ENCODE results near the gene GP1BB. TPM values are rescaled to one million over a fixed set of nuclear protein-coding genes. Genes with fewer than 3 reads are reported as not detected.
"Not testable (repeated sequence)": the region's sequence is repeated elsewhere in the genome, so short reads cannot be mapped to it uniquely, and the experiment has no call there.

The GP1BB gene
- 2.1 and 20.1 TPM in 2 replicates for total RNA-seq (ENCODE audit: low replicate concordance)

- no peak for DNase-seq (ENCODE audit: low read depth)
- H3K4me3 ChIP-seq (ENCODE audit: low read depth, low read length), result no peak within 1 kb of the TSS
- TF ChIP-seq CTCF (IDR thresholded peaks at IDR 0.05; ENCODE audit: insufficient read depth, low read length), result no peak
Measured at GRCh38 chr22:19723232-19723982, at the start of gene GP1BB. Gene GP1BB (plus strand): TSS chr22:19723539. CDS start chr22:19723570, 31 bp downstream.

- no peak for DNase-seq (ENCODE audit: low read depth)
- no peak overlapping the region for H3K4me3 ChIP-seq (ENCODE audit: low read depth, low read length)
- no peak for TF ChIP-seq CTCF (IDR thresholded peaks at IDR 0.05; ENCODE audit: insufficient read depth, low read length)
Measured at GRCh38 chr22:19673660-19674059, 49.7 kb upstream of the GP1BB start.

- peak; percentile 30 for DNase-seq (ENCODE audit: low read depth)
Measured at GRCh38 chr22:19674129-19674928, 49.0 kb upstream of the GP1BB start.

GRCh38 chr22:19674929-19675253 is 48.4 kb upstream of the GP1BB start:
- H3K4me3 ChIP-seq (ENCODE audit: low read depth, low read length), result no peak overlapping the region
- no peak for TF ChIP-seq CTCF (IDR thresholded peaks at IDR 0.05; ENCODE audit: insufficient read depth, low read length)
- DNase-seq (ENCODE audit: low read depth), result no peak

More at GRCh38 chr22:19674129-19674928, 49.0 kb upstream of the GP1BB start:
- no peak for TF ChIP-seq CTCF (IDR thresholded peaks at IDR 0.05; ENCODE audit: insufficient read depth, low read length)
- H3K4me3 ChIP-seq (ENCODE audit: low read depth, low read length), result no peak overlapping the region

GRCh38 chr22:19675428-19675827 is 47.9 kb upstream of the GP1BB start:
- no peak overlapping the region for H3K4me3 ChIP-seq (ENCODE audit: low read depth, low read length)
- no peak for TF ChIP-seq CTCF (IDR thresholded peaks at IDR 0.05; ENCODE audit: insufficient read depth, low read length)
- DNase-seq (ENCODE audit: low read depth), result no peak

- DNase-seq (ENCODE audit: low read depth); H3K4me3 ChIP-seq (ENCODE audit: low read depth, low read length): not testable (repeated sequence)
Measured at GRCh38 chr22:19676437-19676836, 46.9 kb upstream of the GP1BB start.

GRCh38 chr22:19678949-19679521 is 44.3 kb upstream of the GP1BB start:
- TF ChIP-seq CTCF (IDR thresholded peaks at IDR 0.05; ENCODE audit: insufficient read depth, low read length), result no peak
- no peak overlapping the region for H3K4me3 ChIP-seq (ENCODE audit: low read depth, low read length)
- no peak for DNase-seq (ENCODE audit: low read depth)

All from fibroblast of the aortic adventitia (primary cell).